ENCODE measurements around the gene FAM81B. TPM values are rescaled to one million over a fixed set of nuclear protein-coding genes. Genes with fewer than 3 reads are reported as not detected.

FAM81B gene, protein sequence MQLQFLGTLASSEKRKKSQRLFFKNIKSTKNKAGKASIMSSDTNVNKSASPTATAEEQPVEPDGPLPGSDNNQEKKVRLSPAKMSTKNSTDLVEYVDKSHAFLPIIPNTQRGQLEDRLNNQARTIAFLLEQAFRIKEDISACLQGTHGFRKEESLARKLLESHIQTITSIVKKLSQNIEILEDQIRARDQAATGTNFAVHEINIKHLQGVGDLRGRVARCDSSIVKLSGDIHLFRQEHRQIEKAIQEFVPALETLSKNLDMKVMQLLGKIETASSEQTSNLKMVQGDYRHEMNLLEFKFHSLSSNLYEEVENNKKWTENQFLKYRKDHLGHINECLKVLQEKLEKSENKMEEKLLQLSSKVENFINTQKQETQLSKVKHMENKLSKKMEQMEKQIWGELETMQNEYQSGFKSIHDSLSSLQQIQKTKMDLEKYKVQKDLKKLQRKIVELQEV
- total RNA-seq: not detected

GRCh38 chr5:95390812-95391492 lies at the start of gene FAM81B:
Gene FAM81B (plus strand): TSS chr5:95391366. CDS start chr5:95391390, 24 bp downstream.
- TF ChIP-seq CTCF (IDR thresholded peaks at IDR 0.05; ENCODE audit: low read depth): no peak

DNA sequence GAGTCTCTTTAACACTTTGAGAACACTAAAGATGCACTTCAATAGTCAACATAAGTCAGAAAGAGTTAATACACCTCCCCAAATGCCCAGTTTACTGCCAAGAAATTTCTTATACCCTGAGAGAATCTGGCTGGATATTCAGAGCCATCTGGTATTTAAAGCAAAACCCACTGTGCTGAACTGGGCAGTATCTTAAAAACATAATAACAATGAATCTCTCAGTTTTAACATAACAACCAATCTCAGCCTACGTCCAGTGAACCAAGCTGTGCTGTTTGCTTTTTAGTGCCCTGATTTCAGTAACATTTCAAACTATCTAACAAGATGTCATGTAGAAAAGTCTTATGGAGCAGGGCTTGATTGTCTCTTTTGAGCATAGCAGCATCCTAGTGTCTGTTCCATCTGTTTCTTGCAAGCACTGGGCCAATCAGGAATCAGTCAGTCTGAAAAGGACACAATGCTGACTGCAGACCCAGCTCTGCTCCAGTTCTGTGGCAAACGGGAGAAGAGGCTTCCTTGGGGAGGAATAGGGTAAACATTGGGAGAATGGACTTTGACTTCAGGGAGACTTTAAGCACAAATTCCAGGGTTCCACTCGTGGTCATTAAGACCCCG lies 43.6 kb upstream of the FAM81B start:
- no peak for TF ChIP-seq CTCF (IDR thresholded peaks at IDR 0.05; ENCODE audit: low read depth)

- no peak for TF ChIP-seq CTCF (IDR thresholded peaks at IDR 0.05; ENCODE audit: low read depth)
These were observed 40.5 kb upstream of the FAM81B start for GRCh38 chr5:95350631-95351030.

GRCh38 chr5:95352691-95353090 lies 38.5 kb upstream of the FAM81B start:
- no peak for TF ChIP-seq CTCF (IDR thresholded peaks at IDR 0.05; ENCODE audit: low read depth)

- no peak for TF ChIP-seq CTCF (IDR thresholded peaks at IDR 0.05; ENCODE audit: low read depth)
These were observed 32.8 kb upstream of the FAM81B start for GRCh38 chr5:95358320-95358719.

DNA sequence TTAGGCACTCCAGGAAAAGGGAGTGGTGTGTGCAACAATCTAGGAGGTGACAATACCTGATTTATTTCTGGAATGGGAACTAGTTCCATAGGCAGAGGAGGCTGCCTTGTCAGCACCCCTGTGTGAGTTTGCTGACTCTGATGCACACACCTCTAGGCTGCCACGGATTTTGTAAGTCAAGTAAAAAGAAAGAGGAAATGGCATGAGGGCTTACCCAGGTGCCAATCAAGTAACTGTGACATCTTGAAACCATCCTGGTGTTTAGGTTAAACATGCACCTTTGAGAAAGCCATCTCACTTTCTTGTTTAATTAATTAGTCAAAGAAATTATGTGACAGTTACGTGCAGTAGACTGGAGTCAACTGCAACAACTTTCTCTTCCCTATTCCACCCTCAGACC lies 32.3 kb upstream of the FAM81B start:
- no peak for TF ChIP-seq CTCF (IDR thresholded peaks at IDR 0.05; ENCODE audit: low read depth)

Data from subcutaneous adipose tissue (tissue), 4 donors.